Uterus (tissue), 4 donors: ENCODE results near the gene CCNY. TPM values are rescaled to one million over a fixed set of nuclear protein-coding genes. Genes with fewer than 3 reads are reported as not detected.

Source experiments
- DNase-seq, 2 donors: peaks; one replicate each; pipeline ENCODE4 v3.0.0-alpha.2; 2019 to 2020
- H3K27ac ChIP-seq, 2 donors: fragments of 200-600 bp; sonication (generic); 1 replicate in 1 of 2; 2 replicates in 1 of 2; pipeline ENCODE4 v1.5.1; 2016 to 2018
- H3K27me3 ChIP-seq, 2 donors: fragments of 200-600 bp; sonication (generic); one replicate each; pipeline ENCODE4 v1.5.1; 2018 to 2019; ENCODE audit warnings: control low read depth in 1 of 2
- H3K36me3 ChIP-seq, 2 donors: fragments of 200-600 bp; sonication (generic); one replicate each; pipeline ENCODE4 v1.5.1; 2019; ENCODE audit warnings: control low read depth in 1 of 2
- H3K4me1 ChIP-seq, 2 donors: fragments of 200-600 bp; sonication (generic); one replicate each; pipeline ENCODE4 v1.5.1; 2018 to 2019; ENCODE audit warnings: control low read depth in 1 of 2
- H3K4me3 ChIP-seq, 2 donors: fragments of 200-600 bp; sonication (generic); 1 replicate in 1 of 2; 2 replicates in 1 of 2; pipeline ENCODE4 v1.5.1; 2018 to 2019; ENCODE audit warnings: mild to moderate bottlenecking in 1 of 2
- H3K9me3 ChIP-seq, 2 donors: fragments of 200-600 bp; sonication (generic); one replicate each; pipeline ENCODE4 v1.5.1; 2019; ENCODE audit warnings: control low read depth in 1 of 2
- POLR2A ChIP-seq, 2 donors: fragments of 450-650 bp; IDR thresholded peaks; one replicate each; pipeline ENCODE4 v1.6.1; 2016; ENCODE audit warnings: antibody characterized with exemption in 2 of 2, mild to moderate bottlenecking in 1 of 2, moderate library complexity in 1 of 2
- intact Hi-C: fragments of 100-400 bp; cut with DNase I; formaldehyde crosslinking; loops from one replicate; pipeline ENCODE4 v1.15.1; 2023; ENCODE audit warnings: low total_unique reads
- total RNA-seq, 4 donors: library from RNA; depleted of rRNA in 3 of 4; stranded (reverse); fragments of >200 nt in 3 of 4; gene quantifications; one replicate each; pipeline versions ENCODE4 v1.1.0 to v1.2.4, GENCODE V29; 2014 to 2023
- TF ChIP-seq, protein P1 (sequence below), 4 experiments: fragments of 200-600 bp in 2 of 4; fragments of 450-650 bp in 2 of 4; sonication (generic) in 2 of 4; IDR thresholded peaks; one replicate each; pipeline ENCODE4 v1.5.1; 2016 to 2019; ENCODE audit warnings: antibody characterized with exemption in 4 of 4, mild to moderate bottlenecking in 2 of 4, moderate library complexity in 1 of 4
- donor health status: DM: yes; HTN: yes; CAD: no.

CCNY gene
- total RNA-seq, 4 donors from 2014 or later = 28.2 to 79.2 (median 46.2) TPM

DNA sequence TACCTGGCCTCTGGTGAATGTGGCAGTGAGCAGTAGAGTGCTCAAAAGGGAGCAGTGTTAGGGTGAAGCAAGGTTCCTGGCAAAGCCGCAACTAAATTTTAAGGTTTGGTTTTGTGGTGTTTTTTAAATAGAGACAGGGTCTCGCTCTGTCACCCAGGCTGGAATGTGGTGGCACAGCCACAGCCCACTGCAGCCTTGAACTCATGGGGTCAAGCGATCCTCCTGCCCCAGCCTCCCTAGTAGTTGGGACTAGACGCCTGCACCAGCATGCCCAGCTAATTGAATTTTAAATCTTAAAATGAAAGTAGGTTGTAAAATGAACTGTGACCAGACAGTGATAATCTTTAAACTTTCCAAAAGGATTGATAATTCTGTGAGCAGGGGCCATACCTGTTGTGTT lies 130.4 kb downstream of the CCNY start:
- no peak overlapping the region for H3K4me3 ChIP-seq
- no peak for TF ChIP-seq POLR2A (IDR thresholded peaks at IDR 0.05)
- TF ChIP-seq, protein P1, sequence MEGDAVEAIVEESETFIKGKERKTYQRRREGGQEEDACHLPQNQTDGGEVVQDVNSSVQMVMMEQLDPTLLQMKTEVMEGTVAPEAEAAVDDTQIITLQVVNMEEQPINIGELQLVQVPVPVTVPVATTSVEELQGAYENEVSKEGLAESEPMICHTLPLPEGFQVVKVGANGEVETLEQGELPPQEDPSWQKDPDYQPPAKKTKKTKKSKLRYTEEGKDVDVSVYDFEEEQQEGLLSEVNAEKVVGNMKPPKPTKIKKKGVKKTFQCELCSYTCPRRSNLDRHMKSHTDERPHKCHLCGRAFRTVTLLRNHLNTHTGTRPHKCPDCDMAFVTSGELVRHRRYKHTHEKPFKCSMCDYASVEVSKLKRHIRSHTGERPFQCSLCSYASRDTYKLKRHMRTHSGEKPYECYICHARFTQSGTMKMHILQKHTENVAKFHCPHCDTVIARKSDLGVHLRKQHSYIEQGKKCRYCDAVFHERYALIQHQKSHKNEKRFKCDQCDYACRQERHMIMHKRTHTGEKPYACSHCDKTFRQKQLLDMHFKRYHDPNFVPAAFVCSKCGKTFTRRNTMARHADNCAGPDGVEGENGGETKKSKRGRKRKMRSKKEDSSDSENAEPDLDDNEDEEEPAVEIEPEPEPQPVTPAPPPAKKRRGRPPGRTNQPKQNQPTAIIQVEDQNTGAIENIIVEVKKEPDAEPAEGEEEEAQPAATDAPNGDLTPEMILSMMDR (IDR thresholded peaks at IDR 0.05) = no peak
- no peaks in the 10 kb centered on the region for H3K9me3 ChIP-seq
- intact Hi-C loops = no loop called here
- DNase-seq = no peak
- no peaks in the 10 kb centered on the region for H3K27me3 ChIP-seq
- H3K4me1 ChIP-seq = peaks cover 7 to 11% of the 10 kb centered on the region in 2 donors
- no peak overlapping the region for H3K27ac ChIP-seq
- H3K36me3 ChIP-seq = no peaks in the 10 kb centered on the region

DNA sequence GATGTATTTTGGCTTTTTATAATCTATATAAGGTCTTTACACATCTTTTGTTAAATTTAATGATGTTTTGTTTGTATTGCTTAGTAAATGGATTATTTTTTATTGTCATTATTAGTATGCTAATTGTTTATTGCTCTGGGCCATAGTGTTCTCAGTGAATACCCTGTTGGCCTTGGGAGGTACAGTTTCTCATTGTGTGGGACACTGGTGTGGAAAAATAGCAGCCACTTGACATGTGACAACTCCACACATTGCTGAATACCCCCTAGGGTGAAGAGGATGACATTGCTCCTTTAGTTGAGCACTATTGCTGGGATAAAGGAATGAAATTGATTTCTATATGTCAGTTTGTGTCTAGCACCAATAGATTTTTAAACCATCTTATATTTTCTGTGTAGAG lies 130.9 kb downstream of the CCNY start:
- Histone ChIP-seq H3K36me3 (no peaks in the 10 kb centered on the region), H3K9me3 (no peaks in the 10 kb centered on the region), H3K27ac (no peak overlapping the region), H3K27me3 (no peaks in the 10 kb centered on the region), H3K4me1 (peaks cover 5 to 11% of the 10 kb centered on the region in 2 donors), H3K4me3 (no peak overlapping the region)
- no peak for TF ChIP-seq POLR2A (IDR thresholded peaks at IDR 0.05)
- TF ChIP-seq, protein P1 (IDR thresholded peaks at IDR 0.05) = no peak
- intact Hi-C loops = no loop called here
- DNase-seq = no peak

GRCh38 chr10:35470248-35470924 lies 134.1 kb downstream of the CCNY start:
- intact Hi-C loops = no loop called here
- H3K9me3 ChIP-seq = no peaks in the 10 kb centered on the region

GRCh38 chr10:35470925-35471315 lies 134.6 kb downstream of the CCNY start:
- Histone ChIP-seq H3K36me3 (no peaks in the 10 kb centered on the region), H3K27ac (peak overlapping the region in 1 of 2 donors; percentile 24), H3K9me3 (no peaks in the 10 kb centered on the region), H3K4me1 (peaks cover 0 to 6% of the 10 kb centered on the region in 2 donors), H3K27me3 (no peaks in the 10 kb centered on the region), H3K4me3 (no peak overlapping the region)
- intact Hi-C loops = no loop called here
- no peak for DNase-seq
- TF ChIP-seq, protein P1 (IDR thresholded peaks at IDR 0.05) = no peak
- TF ChIP-seq POLR2A (IDR thresholded peaks at IDR 0.05) = no peak

More at GRCh38 chr10:35470248-35470924, 134.1 kb downstream of the CCNY start:
- Histone ChIP-seq H3K27ac (peak overlapping the region in 1 of 2 donors; percentile 24), H3K4me3 (no peak overlapping the region), H3K36me3 (no peaks in the 10 kb centered on the region), H3K4me1 (peaks cover 0 to 6% of the 10 kb centered on the region in 2 donors), H3K27me3 (no peaks in the 10 kb centered on the region)
- DNase-seq = no peak
- TF ChIP-seq, protein P1 (IDR thresholded peaks at IDR 0.05) = no peak
- TF ChIP-seq POLR2A (IDR thresholded peaks at IDR 0.05) = no peak

DNA sequence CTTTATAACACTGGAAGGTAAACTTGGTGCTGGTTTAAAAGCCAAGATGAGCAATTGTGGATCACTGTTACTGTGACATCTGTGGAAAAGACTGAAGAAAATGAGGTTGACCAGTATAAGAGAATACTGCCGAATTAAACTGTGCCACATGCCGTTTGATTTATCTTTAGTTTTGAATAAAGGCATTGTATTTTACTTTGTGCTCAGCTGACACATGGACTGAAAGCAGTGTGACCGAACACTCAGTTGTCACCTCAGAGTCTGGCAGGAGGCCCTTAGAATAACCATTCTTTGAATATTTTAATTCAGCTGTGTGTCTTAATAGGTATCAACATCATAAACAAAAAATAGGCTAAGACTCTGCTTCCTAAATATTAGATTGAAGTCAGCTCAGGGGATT lies 135.1 kb downstream of the CCNY start:
- H3K27ac ChIP-seq = no peak overlapping the region
- no peak for DNase-seq
- H3K4me1 ChIP-seq = peaks cover 0 to 6% of the 10 kb centered on the region in 2 donors
- H3K9me3 ChIP-seq = no peaks in the 10 kb centered on the region
- H3K27me3 ChIP-seq = no peaks in the 10 kb centered on the region
- intact Hi-C loops = no loop called here
- H3K4me3 ChIP-seq = no peak overlapping the region
- no peaks in the 10 kb centered on the region for H3K36me3 ChIP-seq
- TF ChIP-seq, protein P1 (IDR thresholded peaks at IDR 0.05) = no peak
- no peak for TF ChIP-seq POLR2A (IDR thresholded peaks at IDR 0.05)
